ENCODE results near the gene TMIGD2.

DNA sequence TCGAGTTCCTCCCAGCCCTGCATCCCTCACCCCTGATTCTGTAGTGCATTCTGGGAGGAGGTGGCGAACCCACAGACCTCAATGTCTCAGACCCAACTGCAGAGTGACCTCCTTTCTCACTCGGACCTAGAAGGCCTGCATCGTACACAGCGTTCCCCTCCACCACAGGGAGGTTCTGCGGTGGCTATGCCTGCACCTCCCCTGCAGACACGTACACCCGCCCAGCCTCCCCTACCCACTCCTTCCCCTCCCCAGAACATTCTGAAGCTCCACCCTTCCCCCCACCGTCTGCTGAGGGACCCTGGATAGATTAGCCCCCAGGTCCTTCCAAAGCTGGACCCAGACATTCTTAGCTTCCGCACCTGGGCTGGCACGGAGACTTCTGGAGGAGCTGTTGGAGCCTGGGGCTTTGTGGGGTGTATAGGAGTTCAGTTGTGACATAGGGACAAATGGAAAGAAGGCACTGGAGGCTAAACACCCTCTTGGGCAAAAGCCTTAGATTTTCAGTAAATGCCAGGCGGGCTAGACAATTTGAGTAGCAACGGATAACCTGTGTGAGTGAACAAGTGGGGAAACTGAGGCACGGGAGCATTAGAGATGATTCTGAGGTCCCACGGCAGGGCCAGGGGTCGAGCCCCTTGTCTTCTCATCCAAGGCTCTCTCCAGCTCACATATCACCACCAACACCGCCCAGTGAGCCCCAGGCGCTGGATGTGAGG is 1.8 kb upstream of the TMIGD2 start:
- TF ChIP-seq, protein P1, sequence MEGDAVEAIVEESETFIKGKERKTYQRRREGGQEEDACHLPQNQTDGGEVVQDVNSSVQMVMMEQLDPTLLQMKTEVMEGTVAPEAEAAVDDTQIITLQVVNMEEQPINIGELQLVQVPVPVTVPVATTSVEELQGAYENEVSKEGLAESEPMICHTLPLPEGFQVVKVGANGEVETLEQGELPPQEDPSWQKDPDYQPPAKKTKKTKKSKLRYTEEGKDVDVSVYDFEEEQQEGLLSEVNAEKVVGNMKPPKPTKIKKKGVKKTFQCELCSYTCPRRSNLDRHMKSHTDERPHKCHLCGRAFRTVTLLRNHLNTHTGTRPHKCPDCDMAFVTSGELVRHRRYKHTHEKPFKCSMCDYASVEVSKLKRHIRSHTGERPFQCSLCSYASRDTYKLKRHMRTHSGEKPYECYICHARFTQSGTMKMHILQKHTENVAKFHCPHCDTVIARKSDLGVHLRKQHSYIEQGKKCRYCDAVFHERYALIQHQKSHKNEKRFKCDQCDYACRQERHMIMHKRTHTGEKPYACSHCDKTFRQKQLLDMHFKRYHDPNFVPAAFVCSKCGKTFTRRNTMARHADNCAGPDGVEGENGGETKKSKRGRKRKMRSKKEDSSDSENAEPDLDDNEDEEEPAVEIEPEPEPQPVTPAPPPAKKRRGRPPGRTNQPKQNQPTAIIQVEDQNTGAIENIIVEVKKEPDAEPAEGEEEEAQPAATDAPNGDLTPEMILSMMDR (IDR thresholded peaks at IDR 0.05): no peak
- no peak for TF ChIP-seq POLR2AphosphoS5 (IDR thresholded peaks at IDR 0.05)

Measured in suprapubic skin (tissue), 3 donors.